Panc1 (cell line): ENCODE data around the gene PKP1. TPM values are rescaled to one million over a fixed set of nuclear protein-coding genes. Genes with fewer than 3 reads are reported as not detected.

Experiments
- ATAC-seq: fragments of 200-7000 bp; cut with Tn5 transposase; 2 replicates; pipeline ENCODE4 v1.9.1; 2020; ENCODE audit warnings: mild to moderate bottlenecking, moderate library complexity
- BruUV-seq: library from RNA; stranded (reverse); fragments of 400-500 nt; replicated peaks from 2 replicates; lab custom pipeline; 2021; lab: Mats Ljungman, UMichigan
- CTCF ChIA-PET: fragments of 300-600 bp; sonication (Branson Sonifier 250); formaldehyde crosslinking; loops from one replicate; lab custom pipeline; 2022; ENCODE audit warnings: antibody characterized with exemption; lab: Charles Lee
- POLR2A ChIA-PET: fragments of 300-600 bp; sonication (Branson Sonifier 250); formaldehyde crosslinking; loops from one replicate; lab custom pipeline; 2022; ENCODE audit warnings: antibody characterized with exemption; lab: Charles Lee
- DNase-seq: peaks from one replicate; pipeline ENCODE4 v3.0.0-alpha.2; 2010; ENCODE audit warnings: low read depth, low spot score
- H3K27ac ChIP-seq: 2 replicates; pipeline ENCODE4 v1.5.1; 2011; ENCODE audit warnings: mild to moderate bottlenecking, low read length, inconsistent platforms
- H3K27me3 ChIP-seq: fragments of 200-500 bp; sonication (Bioruptor generic); 2 replicates; pipeline ENCODE4 v1.6.0; 2014; ENCODE audit warnings: low read length, inconsistent platforms; ENCODE audit not compliant: control insufficient read depth, insufficient read depth
- H3K36me3 ChIP-seq: fragments of 200-500 bp; sonication (Bioruptor generic); 2 replicates; pipeline ENCODE4 v1.5.1; 2014; ENCODE audit warnings: inconsistent platforms, mild to moderate bottlenecking, low read length, moderate library complexity; ENCODE audit not compliant: control insufficient read depth, insufficient read depth
- H3K4me1 ChIP-seq: 2 replicates; pipeline ENCODE4 v1.5.1; 2011; ENCODE audit warnings: inconsistent platforms, mild to moderate bottlenecking, low read length, moderate library complexity; ENCODE audit not compliant: control insufficient read depth, insufficient read depth
- H3K4me3 ChIP-seq, 2 experiments: 2 replicates each; pipeline ENCODE4 v1.5.1; 2011 to 2012; ENCODE audit warnings: low read depth in 2 of 2, low read length in 2 of 2, mild to moderate bottlenecking in 2 of 2, inconsistent platforms in 1 of 2, moderate library complexity in 1 of 2
- H3K9me3 ChIP-seq: fragments of 200-500 bp; sonication (Bioruptor generic); 2 replicates; pipeline ENCODE4 v1.5.1; 2014; ENCODE audit warnings: low read depth, mild to moderate bottlenecking, inconsistent platforms, low read length, moderate library complexity; ENCODE audit not compliant: control insufficient read depth, insufficient read depth
- CTCF ChIP-seq: fragments of 450-650 bp; IDR thresholded peaks from 2 replicates; pipeline ENCODE4 v1.5.1; 2017; ENCODE audit warnings: mild to moderate bottlenecking
- POLR2AphosphoS5 ChIP-seq: IDR thresholded peaks from 2 replicates; pipeline ENCODE4 v1.6.1; 2012; ENCODE audit warnings: mild to moderate bottlenecking, low read depth, low read length, moderate library complexity
- REST ChIP-seq, 2 experiments: IDR thresholded peaks; 2 replicates each; pipeline ENCODE4 v1.6.1; 2011 to 2012; ENCODE audit warnings: low read depth in 2 of 2, control low read depth in 1 of 2, low read length in 1 of 2, mild to moderate bottlenecking in 1 of 2, moderate library complexity in 1 of 2; ENCODE audit not compliant: insufficient read depth in 1 of 2
- SIN3A ChIP-seq: IDR thresholded peaks from 2 replicates; pipeline ENCODE4 v1.6.1; 2012; ENCODE audit warnings: low read depth, mild to moderate bottlenecking, low read length, moderate library complexity, borderline replicate concordance; ENCODE audit not compliant: insufficient read depth
- TCF7L2 ChIP-seq: IDR thresholded peaks from 2 replicates; pipeline ENCODE4 v1.6.1; 2011; ENCODE audit warnings: mild to moderate bottlenecking, low read depth, low read length, inconsistent platforms
- in situ Hi-C: cut with HindIII; loops from 2 replicates; pipeline ENCODE4 v1.10.0; 2016; ENCODE audit warnings: low sequenced_read_pairs, low pct_unique_long_range_greater_than_20kb
- intact Hi-C: fragments of 100-400 bp; cut with micrococcal nuclease; formaldehyde crosslinking; loops from one replicate; pipeline ENCODE4 v1.10.0; 2022; ENCODE audit not compliant: unreplicated experiment
- total RNA-seq: library from RNA; stranded (reverse); gene quantifications from one replicate; pipeline ENCODE4 v1.2.1, GENCODE V29; 2021; ENCODE audit not compliant: unreplicated experiment

PKP1 gene
- total RNA-seq, 1 experiment from 2014 or later = 0.44 TPM

- Histone ChIP-seq H3K27me3 (peaks cover 8% of the 10 kb centered on the region), H3K4me1 (no peaks in the 10 kb centered on the region), H3K27ac (no peak overlapping the region), H3K4me3 (no peak overlapping the region), H3K9me3 (no peaks in the 10 kb centered on the region), H3K36me3 (no peaks in the 10 kb centered on the region)
- CTCF ChIA-PET = no interaction called here
- POLR2A ChIA-PET = no interaction called here
- TF ChIP-seq SIN3A (no peak), REST (IDR thresholded peaks at IDR 0.05; ENCODE audit: insufficient read depth in 1 of 2, low read depth in 2 of 2, low read length in 1 of 2) (no peak), CTCF (no peak), TCF7L2 (no peak), POLR2AphosphoS5 (no peak)
- intact Hi-C loops = no loop called here
- no TSS peak for BruUV-seq
- ATAC-seq (no peak), DNase-seq (no peak)
- in situ Hi-C loops = no loop called here
Observed at GRCh38 chr1:201295346-201295745, 12.0 kb downstream of the PKP1 start.

GRCh38 chr1:201295861-201296260, 12.6 kb downstream of the PKP1 start:
- no peak for DNase-seq
- Histone ChIP-seq H3K9me3 (no peaks in the 10 kb centered on the region), H3K4me1 (no peaks in the 10 kb centered on the region), H3K27me3 (peaks cover 8% of the 10 kb centered on the region), H3K4me3 (no peak overlapping the region), H3K36me3 (no peaks in the 10 kb centered on the region), H3K27ac (no peak overlapping the region)
- in situ Hi-C loops = no loop called here
- no peak for ATAC-seq
- ChIA-PET POLR2A (no interaction called here), CTCF (no interaction called here)
- BruUV-seq = no TSS peak
- TF ChIP-seq TCF7L2 = no peak
- TF ChIP-seq CTCF = no peak
- TF ChIP-seq REST (IDR thresholded peaks at IDR 0.05; ENCODE audit: insufficient read depth in 1 of 2, low read depth in 2 of 2, low read length in 1 of 2) = no peak
- intact Hi-C loops = no loop called here
